Measurements from ENCODE around the gene PRR30. TPM values are rescaled to one million over a fixed set of nuclear protein-coding genes. Genes with fewer than 3 reads are reported as not detected.

PRR30 gene
- total RNA-seq (2022) (not detected in 2 replicates), Bru-seq, nascent RNA (not detected), BruChase-seq, experiment 1, labeled RNA remaining after a 6-hour chase (not detected), BruChase-seq, experiment 2, labeled RNA remaining after a 2-hour chase (not detected)
- long read RNA-seq: 0 reads

- Mint-ChIP-seq H3K9me3 (ENCODE audit: low read depth, unreplicated experiment) (no peaks in the 10 kb centered on the region), H3K36me3 (ENCODE audit: insufficient read depth, unreplicated experiment) (peaks cover 15% of the 10 kb centered on the region), H3K4me3 (ENCODE audit: low read depth, unreplicated experiment) (no peak within 1 kb of the TSS), H3K4me1 (ENCODE audit: low read depth, unreplicated experiment) (no peaks in the 10 kb centered on the region), H3K27ac (ENCODE audit: unreplicated experiment) (no peak within 1 kb of the TSS), H3K27me3 (ENCODE audit: unreplicated experiment) (peaks cover 54% of the 10 kb centered on the region)
- CTCF ChIA-PET: no interaction called here
- TF ChIP-seq CTCF (IDR thresholded peaks at IDR 0.05; ENCODE audit: unreplicated experiment): no peak
- intact Hi-C loops (cut with micrococcal nuclease; ENCODE audit: unreplicated experiment): no loop called here
- DNase-seq: no peak
- BruUV-seq (replicated peaks): no TSS peak
These were observed at the start of gene PRR30 for GRCh38 chr2:27139310-27139709. Gene PRR30, minus strand, starts transcription at chr2:27139410. Its CDS starts 1,081 bp downstream, at chr2:27138329.

GRCh38 chr2:27186613-27187345 is 47.6 kb upstream of the PRR30 start:
- no peaks in the 10 kb centered on the region for H3K9me3 Mint-ChIP-seq (ENCODE audit: low read depth, unreplicated experiment)
- H3K4me1 Mint-ChIP-seq (ENCODE audit: low read depth, unreplicated experiment): no peaks in the 10 kb centered on the region
- no peaks in the 10 kb centered on the region for H3K36me3 Mint-ChIP-seq (ENCODE audit: insufficient read depth, unreplicated experiment)
- intact Hi-C loops (cut with micrococcal nuclease; ENCODE audit: unreplicated experiment): no loop called here
- TF ChIP-seq CTCF (IDR thresholded peaks at IDR 0.05; ENCODE audit: unreplicated experiment): no peak
- CTCF ChIA-PET: no interaction called here
- no peak overlapping the region for H3K4me3 Mint-ChIP-seq (ENCODE audit: low read depth, unreplicated experiment)
- BruUV-seq (replicated peaks): no TSS peak
- H3K27ac Mint-ChIP-seq (ENCODE audit: unreplicated experiment): no peak overlapping the region
- peaks cover 52% of the 10 kb centered on the region for H3K27me3 Mint-ChIP-seq (ENCODE audit: unreplicated experiment)
- DNase-seq: no peak

DNA sequence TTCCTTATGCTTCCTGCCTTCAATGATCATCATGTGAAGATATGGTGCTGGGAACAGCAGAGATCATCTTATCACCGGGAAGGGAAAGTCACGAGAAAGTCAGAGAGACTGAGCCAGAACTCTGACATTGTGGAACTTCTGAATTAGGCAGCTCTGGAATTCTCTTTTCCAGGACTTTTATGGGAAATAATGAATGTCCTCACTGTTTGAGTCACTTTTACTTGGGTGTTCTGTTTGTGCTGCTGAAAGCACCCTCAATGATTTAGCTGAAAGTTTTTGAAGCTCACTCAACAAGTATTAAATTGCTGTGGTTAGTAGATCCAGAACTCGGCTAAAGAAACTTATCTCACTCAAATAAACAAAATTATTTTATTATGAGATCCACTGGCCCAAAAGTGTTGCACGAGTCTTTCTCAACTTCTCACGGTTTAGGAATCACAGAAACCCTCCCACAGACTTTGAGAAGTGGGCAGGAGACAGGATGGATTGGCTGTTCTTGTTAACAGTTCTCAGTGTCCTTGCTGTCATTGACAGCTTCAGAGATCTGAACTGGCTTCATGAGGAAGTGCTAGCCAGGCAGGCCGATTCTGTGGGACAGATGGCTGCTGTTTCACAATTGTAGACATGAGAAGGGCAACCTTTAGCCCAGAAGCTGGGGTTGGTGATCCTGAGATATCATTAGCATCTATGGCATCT is 46.3 kb upstream of the PRR30 start:
- Mint-ChIP-seq H3K36me3 (ENCODE audit: insufficient read depth, unreplicated experiment) (no peaks in the 10 kb centered on the region), H3K4me3 (ENCODE audit: low read depth, unreplicated experiment) (no peak overlapping the region), H3K27me3 (ENCODE audit: unreplicated experiment) (peaks cover 65% of the 10 kb centered on the region), H3K27ac (ENCODE audit: unreplicated experiment) (no peak overlapping the region), H3K4me1 (ENCODE audit: low read depth, unreplicated experiment) (no peaks in the 10 kb centered on the region), H3K9me3 (ENCODE audit: low read depth, unreplicated experiment) (no peaks in the 10 kb centered on the region)
- no TSS peak for BruUV-seq (replicated peaks)
- TF ChIP-seq CTCF (IDR thresholded peaks at IDR 0.05; ENCODE audit: unreplicated experiment): no peak
- CTCF ChIA-PET: no interaction called here
- intact Hi-C loops (cut with micrococcal nuclease; ENCODE audit: unreplicated experiment): no loop called here
- no peak for DNase-seq

GRCh38 chr2:27184115-27184514 is 44.9 kb upstream of the PRR30 start:
- TF ChIP-seq CTCF (IDR thresholded peaks at IDR 0.05; ENCODE audit: unreplicated experiment): no peak
- intact Hi-C loops (cut with micrococcal nuclease; ENCODE audit: unreplicated experiment): no loop called here
- no peaks in the 10 kb centered on the region for H3K36me3 Mint-ChIP-seq (ENCODE audit: insufficient read depth, unreplicated experiment)
- H3K27ac Mint-ChIP-seq (ENCODE audit: unreplicated experiment): no peak overlapping the region
- BruUV-seq (replicated peaks): no TSS peak
- no peaks in the 10 kb centered on the region for H3K9me3 Mint-ChIP-seq (ENCODE audit: low read depth, unreplicated experiment)
- no peak overlapping the region for H3K4me3 Mint-ChIP-seq (ENCODE audit: low read depth, unreplicated experiment)
- no peak for DNase-seq
- no peaks in the 10 kb centered on the region for H3K4me1 Mint-ChIP-seq (ENCODE audit: low read depth, unreplicated experiment)
- CTCF ChIA-PET: no interaction called here
- peaks cover 71% of the 10 kb centered on the region for H3K27me3 Mint-ChIP-seq (ENCODE audit: unreplicated experiment)

All from Calu3 (cell line).